IPS-NIHi7 (cell line): ENCODE measurements around the gene TBC1D14.

Experiments
- DNase-seq: peaks from one replicate; pipeline ENCODE4 v3.0.0; 2012; ENCODE audit warnings: mixed read lengths; ENCODE audit errors: extremely low spot score

The TBC1D14 gene

DNA sequence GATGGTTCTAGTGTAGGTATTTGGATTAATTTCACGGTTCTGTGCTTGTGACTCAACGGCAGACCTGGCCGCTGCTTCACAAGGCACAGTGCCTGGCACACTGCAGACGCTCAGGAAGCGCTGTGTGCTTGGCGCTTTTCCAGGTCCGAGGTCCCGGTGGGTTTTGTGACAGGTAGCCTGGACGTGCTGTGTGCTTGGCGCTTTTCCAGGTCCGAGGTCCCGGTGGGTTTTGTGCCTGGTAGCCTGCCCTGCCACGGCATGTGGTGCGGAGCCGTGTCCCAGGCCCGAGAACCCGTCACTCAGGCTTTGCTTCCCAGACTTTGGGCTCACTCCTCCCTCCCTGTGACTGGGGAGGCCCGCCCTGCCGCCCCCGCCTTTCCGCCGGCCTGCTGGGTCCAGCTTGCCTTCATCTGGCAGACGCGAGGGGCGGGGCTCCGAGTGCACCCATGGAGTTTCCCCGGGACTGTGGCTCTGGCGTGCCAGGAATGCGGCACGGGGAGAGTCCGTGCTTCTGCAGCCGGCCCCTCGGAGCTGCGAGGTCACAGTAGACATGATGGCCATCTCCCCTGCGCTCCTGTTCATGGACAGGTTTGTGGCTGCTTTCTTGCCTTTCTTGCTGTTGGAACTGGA, 44.2 kb downstream of the TBC1D14 start:
- DNase-seq = peak; percentile 86

DNA sequence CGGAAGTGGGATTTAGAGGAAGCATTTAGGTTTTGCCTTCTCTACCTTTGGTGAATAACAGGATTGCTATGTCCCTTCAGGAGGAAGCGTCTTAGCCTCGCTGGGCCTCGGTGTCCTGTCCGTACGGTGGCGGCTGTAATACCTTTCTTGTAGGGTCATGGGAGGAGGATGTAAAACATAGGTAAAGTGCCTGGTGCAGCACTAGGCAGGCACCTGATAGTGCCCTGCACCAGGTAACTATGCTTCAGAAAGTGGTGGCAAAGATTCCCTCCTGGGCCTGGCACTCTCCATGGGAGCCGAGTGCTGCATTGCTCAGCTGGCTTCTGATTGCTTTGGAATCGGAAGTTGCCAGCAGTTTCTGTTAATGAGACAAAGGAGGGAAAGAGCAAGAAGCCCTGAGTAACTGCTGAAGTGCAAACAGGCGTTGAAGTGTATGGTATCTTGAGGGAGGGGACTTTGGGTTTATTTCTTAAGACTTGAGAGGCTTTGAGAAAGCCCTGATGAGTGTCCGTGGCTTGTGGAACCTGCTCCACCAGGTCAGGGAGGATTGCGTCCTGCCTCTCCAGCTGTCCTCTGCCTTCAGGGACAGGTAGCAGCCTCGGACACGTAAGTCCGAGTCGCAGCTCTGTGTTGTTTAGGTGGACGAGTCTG, 45.8 kb downstream of the TBC1D14 start:
- peak; percentile 8 for DNase-seq

DNA sequence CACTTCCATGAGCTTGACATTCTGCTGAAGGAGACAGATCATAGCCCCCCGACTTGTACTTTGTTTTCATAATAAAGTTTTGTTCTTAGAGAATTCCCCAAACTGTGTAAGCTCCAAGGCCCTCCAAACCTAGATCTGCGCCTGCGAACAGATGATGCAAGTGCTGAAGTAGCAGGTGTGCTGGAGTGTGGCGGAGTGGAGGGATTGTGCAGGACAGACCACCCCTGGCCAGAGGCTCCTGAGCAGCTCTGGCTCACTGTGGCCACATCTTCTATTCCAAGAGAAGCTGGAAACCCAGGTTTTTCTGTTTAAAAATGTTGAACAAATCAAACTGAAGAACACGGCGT, 46.4 kb downstream of the TBC1D14 start:
- no peak for DNase-seq

DNA sequence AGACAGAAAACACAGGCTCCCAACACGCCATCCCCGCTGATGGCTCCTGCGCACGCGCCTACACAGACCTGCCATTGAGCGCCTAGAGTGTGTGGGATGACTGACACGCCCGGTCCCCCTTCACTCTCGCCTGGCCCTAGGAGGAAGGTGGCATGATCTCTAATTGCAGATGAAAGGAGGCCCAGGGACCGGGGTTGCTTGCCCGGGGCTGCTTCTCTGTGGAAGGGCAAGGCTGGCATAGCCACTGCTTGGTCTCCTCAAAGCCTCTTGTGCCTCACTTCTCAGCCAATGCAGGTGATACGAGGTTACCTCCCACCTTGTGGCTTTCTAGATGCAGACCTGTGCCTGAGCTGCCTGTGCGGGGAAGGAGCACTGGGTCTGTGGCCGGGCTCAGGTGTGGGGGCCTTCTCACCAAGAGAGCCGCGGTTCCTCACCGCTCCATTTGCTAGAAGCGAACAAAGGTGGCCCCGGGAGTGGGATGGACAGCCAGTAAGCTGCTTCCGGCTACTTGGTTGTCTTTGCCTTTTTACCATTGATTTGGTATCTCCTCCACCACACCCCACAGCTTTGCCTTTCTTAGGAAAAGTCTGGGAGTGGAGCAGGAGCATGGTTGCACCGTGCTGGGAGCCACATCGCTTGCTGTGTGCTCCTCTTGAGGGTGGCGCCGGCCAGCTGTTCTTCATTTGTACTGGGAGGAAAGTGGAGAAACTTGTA, 47.0 kb downstream of the TBC1D14 start:
- peak; percentile 8 for DNase-seq

DNA sequence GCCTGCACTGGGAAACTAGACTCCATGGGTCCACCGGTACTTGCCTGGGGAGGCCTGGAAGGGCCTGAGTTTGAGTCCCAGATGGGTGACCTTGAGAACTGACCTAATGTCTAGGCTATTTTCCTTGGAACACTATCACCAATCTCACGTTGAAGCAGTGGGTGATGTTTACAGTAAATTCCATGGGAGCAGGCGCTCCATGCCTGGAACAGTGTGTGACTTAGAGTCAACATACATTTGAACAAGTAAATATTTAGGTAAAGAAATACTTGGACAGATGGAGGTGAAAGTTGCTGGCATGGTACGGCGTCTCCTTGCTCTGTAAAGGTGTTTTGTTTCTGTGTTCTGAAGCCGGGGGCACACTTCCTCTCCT, 47.5 kb downstream of the TBC1D14 start:
- DNase-seq = no peak

DNA sequence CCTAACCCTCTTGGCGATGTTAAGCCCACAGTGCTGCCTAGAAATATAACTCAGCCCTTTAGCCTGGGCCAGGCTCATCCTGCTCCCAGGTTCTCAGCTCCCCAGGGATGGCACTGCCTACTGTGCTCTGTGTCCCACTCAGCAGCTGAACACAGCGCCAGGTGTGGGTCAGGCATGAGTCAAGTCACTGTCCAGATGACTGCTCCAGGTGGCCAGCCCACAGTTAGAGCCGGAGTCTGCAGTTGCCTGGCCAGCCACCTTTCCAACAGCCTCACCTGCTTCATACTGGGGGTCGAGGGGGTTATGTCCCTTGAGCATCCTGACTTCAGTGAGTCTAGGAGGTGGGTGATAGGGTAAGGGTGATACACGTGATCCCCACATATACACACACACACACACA, 48.4 kb downstream of the TBC1D14 start:
- no peak for DNase-seq

DNA sequence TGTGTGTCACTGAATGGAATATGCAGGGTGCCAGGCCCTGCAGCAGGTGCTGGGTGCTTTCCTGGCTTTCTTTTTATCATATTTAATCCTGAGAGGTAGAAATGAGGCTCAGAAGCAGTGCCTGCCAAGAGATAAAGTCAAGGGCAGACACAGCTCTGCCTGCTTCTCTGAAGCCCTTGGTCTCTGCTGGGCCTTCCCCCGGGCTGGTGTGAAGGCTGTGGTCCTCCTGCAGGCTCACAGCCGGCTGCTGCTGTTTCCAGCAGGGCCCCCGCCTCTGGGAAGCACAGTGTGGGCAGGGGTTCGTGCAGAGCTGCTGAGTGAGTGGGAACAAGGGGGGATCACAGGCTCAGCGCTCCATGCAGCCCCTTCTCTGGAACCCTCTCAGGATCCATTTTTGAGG, 49.6 kb downstream of the TBC1D14 start:
- no peak for DNase-seq

DNA sequence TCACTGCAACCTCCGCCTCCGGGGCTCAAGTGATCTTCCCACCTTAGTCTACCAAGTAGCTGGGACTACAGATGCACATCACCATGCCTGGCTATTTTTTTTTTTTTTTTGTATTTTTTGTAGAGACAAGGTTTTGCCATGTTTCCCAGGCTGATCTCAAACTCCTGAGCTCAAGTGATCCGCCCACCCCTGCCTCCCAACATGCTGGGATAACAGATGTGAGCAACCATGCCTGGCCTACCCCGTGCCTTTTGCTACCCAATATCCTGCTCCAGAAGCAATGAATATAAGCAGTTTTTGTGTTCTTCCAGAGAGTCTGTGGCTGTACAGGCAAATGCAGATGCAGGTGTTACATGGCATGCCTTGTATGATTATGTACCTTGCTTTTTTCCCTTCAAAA, 50.5 kb downstream of the TBC1D14 start:
- DNase-seq = no peak

DNA sequence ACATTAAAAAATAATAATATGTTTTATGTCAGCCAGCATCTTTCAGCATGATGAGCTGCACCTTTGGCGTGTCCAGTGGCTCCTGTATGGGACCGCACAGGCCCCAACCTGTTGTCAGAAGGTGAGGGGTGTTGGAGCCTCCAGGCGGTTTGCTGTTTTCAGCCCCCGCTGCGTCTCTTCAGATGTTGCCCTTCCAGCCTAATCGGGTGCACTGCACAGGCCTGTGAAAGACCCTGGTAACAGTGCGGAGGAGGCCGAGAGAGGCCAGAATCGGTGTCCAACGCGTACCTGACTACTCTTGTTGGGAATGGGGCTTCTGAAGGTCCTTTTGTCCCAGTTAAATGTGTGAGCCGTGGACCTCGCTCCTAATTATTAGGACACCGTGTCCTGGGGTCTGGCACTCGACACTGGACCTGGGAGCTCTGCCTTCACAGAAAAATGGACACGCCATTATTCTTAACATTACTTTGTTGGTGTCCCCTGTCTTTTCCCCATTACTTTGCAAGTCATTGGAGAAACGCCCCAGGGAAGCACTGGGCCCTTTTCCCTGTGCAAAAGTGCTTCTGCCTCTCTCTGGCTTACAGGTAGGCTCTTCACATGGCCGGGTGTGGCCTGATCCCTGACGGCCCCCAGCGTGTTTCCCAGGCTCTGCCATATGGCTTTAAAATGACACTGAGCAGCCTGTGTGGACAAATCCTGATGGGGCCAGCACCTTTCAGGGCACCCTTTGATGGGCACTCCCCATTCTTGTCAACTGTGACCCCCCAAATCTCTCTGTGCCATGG, 51.2 kb downstream of the TBC1D14 start:
- DNase-seq = no peak

DNA sequence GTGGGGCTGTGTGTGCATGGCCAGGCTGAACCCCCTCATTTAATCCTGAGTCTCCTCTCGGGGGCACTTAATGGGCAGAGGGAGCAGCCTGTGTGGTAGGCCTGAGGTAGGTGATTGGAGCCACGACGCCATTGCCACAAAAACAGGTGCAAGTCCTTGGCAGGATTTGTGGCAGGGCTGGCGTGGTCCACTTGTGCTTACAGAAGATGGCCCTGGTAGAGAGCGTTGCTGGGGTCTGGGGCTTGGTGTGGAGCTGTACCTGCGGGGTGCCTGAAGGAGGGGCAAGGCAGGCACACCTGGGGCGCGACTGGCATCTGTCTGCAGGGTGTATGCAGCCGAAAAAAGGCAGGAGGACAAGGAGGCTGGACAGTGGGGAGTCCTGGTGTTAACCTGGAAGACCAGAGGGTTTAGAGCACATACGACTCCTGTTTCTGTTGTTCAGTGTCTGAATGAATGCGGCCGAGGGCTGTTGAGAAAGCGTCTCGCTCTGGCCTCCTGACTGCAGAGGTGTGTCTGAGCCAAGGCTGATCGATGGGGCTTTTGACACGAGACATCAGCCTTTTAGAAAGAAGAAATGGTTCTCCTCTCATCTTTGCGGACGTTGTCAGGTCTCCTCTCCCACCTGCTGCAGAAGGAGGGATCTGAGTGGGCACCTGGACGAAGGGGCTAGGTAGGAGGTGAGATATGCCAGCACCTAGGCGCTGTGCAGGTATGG, 52.0 kb downstream of the TBC1D14 start:
- DNase-seq = no peak

DNA sequence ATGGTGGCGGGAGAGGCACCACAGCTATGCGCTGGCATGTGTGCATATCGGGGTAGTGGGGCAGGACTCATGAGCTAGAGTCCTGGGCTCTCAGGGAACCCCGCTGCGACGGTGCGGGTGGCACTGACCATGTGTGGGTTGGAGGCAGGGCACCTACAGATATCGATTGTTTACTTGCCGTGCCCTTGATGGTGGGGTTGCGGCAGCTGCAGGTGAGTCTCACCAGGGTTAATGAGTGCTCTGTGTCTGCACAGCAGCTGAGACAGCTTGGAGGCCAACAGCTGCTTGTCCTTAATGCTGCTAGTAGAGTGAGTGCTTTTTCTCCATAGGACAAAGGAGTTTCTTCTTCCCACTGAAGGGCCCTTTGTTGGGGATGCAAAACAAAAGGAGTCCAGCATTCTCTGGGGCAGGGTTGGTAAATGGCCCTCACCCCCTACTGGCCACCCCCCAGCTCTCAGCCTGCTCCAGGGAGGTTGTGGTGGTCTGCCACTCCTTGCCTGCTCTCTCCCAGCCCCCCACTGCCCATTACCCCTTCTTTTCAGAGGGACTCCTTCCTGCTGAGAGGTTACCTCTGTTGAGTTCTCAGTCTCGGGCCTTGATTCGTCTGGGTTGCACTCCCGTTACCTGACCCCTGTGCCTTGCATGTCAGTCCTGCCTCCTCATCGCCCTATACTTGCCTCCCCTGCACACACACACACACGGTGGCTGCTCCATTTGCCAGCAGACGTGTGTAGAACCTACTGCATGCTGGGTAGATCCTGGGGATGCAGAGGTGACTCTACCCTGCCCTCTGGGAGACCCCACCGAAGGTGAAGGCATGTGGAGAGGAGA, 52.8 kb downstream of the TBC1D14 start:
- DNase-seq = peak; percentile 12

DNA sequence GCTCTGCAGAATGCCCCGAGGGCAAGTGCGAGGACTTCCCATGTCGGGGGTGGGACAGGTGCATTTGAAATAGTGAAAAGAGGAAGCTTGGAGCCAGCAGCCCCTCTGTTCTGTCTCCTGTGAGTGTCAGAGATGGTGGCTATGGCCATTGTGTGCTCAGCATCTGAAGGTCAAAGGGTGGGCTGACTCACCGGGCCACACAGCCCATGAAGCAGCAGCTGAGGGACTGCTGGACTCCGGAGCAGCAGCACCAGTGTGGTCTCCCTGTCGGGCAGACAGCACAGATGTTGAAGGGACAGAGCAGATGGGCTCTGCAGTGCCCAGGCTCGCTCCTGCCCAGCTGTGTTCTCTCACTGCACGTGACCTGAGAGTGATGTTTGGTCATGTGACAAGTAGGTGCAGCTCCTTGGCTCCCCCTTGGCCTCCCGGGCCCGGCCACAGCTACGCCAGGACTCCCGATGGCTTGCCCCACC, 53.5 kb downstream of the TBC1D14 start:
- peak; percentile 17 for DNase-seq

DNA sequence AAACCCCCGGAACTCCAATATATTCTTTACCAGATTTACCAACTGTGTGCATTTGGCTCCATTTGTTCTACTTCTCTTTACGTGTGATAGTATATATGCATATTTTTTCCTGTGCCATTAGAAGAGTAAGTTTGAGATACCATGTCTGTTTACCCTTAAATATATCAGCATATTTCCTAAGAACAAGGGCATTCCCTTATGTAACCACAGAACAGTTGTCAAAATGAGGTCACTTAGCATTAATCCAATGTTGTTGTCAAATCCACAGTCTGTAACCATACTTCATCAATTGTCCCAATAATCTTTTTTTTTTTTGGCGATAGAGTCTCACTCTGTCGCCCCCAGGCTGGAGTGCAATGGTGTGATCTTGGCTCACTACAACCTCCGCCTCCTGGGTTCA, 55.2 kb downstream of the TBC1D14 start:
- DNase-seq = no peak

DNA sequence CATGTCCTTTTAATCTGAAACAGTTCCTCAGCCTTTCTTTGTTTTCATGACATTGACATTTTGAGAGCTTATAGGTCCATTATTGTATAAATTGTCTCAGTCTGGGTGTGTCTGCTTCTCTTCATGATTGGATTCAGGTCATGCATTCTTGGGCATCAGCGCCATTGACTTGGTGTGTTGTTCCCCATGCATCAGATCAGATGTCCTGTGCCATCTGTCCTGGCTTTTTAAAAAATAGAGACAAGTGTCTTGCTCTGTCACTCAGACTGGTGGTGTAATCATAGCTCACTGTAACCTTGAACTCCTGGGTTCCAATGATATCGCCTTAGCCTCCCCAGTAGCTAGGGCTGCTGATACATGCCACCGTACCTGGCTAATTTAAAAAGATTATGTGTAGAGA, 55.7 kb downstream of the TBC1D14 start:
- no peak for DNase-seq

DNA sequence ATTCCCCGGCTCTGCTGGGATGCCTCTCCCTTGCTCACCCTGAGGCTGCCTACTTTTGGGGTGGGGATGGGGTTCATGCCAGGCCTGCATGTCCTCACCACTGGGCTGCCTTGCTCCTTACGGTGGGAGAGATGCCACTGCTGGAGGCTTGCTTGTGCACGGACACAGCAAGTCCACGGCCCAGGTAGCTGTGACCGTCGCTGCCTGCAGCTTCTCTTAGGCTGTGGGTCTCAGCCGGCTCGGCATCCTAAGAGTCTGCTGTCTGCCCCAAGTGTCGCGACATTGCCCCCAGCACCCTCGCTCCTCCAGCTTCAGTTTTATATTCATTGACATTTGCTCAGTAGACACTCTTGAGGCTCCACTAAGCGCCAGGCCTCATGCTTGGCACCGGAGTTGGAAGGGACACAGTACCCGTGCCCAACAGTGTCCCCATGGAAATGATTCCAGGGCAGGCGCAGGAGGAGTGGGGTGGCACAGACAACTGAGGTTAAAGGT, 58.3 kb downstream of the TBC1D14 start:
- no peak for DNase-seq

DNA sequence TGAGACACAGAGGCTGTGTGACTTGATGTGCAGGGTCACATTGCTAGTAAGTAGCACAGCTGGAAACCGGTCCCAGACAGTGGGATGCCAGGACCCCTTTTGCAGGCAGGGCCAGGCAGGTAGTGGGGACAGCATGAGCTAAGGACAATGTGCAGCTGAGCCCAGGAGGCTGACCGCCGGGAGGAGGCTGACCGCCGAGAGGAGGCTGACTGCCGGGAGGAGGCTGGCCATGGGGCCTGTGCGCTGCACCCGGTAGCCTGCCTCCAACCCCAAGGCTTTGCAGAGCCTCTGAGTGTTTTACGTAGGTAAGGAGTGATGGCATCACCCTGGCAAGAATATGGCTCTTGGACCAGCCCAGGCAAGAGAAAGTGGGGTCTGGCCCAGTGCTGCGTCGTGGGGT, 58.9 kb downstream of the TBC1D14 start:
- no peak for DNase-seq

DNA sequence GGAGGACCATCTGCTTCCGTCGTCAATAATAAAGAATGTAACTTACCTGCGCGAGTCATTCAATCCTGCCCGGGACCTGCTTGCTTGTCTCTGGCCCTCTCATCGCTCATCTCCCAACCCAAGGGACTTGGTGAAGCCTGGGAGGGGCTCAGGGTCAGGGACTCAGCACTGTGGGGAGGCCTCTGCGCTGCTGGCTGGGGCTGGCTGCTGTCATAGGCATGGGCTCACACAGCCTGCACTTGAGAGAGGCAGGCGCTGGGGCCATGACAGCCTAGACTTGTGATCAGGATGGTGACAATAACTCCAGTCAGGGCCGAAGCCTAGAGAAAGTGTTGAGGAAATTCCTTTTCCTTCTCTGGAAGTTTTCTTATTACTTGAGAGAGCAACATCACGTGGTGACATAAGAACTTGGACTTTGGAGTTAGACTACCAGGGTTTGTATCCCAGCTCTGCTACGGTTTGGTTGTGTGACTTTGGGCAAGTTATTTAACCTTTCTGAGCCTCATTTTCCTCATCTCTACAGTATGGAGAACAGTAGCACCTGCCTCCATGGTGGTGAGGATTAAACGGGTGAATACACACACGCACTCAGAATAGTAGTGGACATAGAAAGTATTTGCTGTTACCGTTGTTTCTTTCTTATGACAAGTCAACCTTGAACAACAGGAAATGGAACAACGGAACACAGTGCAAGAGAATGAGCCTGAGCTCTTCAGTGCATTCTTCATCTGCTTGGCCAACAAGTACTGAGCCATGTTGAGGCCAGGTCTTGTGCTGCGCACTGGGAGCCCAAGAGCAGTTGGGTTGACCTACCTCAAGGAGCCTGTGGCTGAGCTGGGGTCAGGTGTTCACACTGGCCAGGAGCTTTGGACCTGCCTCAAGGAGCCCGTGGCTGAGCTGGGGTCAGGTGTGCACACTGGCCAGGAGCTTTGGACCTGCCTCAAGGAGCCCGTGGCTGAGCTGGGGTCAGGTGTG, 60.5 kb downstream of the TBC1D14 start:
- no peak for DNase-seq

DNA sequence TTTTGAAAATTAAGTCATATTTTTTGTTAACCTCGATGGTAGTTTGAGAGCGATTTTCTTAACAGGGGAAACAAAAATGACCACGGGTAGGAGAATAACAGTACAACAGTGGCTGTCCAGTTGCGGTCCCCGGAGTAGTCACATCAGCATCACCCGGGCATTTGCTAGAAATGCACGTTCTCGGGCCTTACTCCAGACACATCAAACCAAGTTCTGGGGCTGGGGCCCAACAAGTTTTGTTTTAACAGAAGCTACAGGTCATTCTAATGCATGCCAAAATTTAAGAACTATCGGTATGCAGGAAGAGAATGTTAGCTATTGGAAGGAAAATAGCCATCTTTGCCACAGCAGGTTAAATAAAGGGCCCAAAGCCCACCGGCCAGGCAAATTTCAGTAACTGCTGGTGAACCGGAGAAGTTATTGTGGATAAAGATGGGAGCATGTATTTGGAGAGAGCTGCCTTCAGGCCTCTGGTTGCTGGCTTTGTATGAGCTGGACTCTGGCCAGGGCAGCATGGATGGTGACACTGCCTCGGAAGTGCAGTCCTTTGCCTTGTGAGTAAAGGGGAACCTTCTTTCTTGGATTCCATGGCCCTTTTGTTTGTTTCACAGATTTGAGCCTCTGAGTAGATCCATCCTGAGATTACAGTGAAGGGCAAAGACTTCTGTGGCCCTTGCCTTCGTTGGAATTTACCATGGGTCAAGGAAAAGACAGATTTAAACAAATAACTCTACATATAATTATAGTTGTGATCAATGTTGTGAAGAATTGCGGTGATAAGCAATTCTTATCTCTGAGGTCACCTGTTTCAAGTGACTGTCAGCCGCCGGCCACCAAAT, 62.1 kb downstream of the TBC1D14 start:
- DNase-seq = no peak

DNA sequence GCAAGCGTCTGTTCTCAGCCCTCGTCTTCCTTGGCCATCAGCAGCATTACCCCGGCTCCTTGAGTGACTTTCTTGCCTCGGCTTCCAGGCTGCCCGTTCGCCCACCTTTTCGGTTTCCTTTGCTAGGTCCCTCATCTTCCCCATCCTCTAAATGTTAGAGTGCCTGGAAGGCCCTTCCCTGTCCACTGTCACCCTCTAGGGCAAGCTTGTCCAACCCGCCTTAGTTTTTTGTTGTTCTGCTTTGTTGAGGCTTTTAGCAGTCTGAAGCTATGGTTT, 62.7 kb downstream of the TBC1D14 start:
- no peak for DNase-seq
